Fibroblast of skin of left biceps (primary cell): Measurements from ENCODE around the gene PRRT3.
"Not testable (repeated sequence)": the region's sequence is repeated elsewhere in the genome, so short reads cannot be mapped to it uniquely, and the experiment has no call there.

ENCODE experiments used
- DNase-seq, 2 experiments: peaks; one replicate each; pipeline ENCODE4 v3.0.0-alpha.2; 2013; ENCODE audit warnings: low read depth in 2 of 2

Gene PRRT3

DNA sequence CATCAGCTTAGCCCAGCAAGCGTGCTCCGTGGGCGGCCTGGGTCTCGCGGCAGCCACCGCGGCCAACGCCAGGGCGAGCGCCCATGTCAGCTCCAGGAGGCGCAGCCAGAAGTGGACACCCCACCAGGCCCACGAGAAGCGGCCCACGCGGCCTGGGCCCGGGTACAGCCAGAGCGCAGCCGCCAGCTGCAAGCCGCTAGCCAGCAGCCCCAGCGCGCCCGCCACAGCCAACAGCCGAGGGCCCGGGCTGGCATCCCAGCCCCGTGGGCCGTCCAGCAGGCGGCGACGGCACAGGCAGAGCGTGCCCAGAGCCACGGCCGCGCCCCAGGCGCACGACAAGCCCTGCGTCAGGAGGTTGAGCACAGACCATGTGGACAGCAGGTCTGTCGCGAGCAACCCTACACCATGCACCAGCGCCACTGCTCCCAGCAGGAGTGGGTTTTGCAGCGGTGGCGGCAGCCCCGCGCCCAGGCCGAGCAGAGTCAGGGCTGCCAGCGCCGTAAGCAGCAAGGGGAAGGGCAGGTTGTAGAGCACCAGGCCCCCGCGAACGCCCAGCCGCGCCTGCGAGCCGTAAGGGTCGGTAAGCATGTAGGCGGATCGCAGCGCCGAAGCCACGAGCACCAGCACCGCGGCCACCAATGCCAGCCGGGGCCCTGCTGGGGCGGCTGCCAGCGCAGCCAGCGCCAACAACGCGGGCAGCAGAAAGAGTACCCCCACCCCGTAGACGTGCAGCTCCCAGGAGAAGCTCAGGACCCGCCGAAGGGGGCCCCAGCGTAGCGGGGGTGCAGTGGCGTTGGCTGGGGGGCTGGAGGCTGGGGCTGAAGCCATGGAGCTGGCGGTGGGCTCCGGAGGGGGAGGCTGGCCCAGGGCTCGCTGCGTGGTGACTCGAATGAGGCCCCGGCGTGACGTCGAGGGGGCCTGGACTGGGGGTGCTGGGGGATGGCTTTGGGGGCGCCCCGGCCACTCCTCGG lies 4.9 kb downstream of the PRRT3 start:
- DNase-seq, result no peak

- peak; percentile 64 to 73 for DNase-seq
Measured at GRCh38 chr3:9946112-9947024, 5.8 kb downstream of the PRRT3 start.

DNA sequence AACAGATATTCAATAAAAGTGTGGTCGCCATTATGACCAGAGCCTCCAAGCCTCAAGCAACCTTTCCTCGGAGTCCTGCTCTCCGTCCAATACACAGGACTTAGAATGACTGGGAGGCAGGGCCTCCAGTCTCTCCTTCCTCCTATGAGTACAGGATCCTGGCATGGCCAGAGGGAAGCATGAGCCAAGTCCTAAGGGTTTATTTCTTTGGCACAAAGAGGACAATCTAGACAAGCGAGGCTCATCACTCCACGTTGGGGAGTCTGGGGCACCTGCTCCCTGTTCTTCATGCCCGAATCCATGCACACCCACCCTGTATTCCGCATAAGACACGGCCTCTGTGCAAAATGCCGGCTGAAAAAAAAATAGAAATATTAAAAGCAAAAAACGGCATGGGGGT lies 6.8 kb downstream of the PRRT3 start:
- DNase-seq, result no peak

GRCh38 chr3:9944271-9944670 lies 7.9 kb downstream of the PRRT3 start:
- no peak for DNase-seq

GRCh38 chr3:9942934-9943690 lies 9.1 kb downstream of the PRRT3 start:
- no peak for DNase-seq

DNA sequence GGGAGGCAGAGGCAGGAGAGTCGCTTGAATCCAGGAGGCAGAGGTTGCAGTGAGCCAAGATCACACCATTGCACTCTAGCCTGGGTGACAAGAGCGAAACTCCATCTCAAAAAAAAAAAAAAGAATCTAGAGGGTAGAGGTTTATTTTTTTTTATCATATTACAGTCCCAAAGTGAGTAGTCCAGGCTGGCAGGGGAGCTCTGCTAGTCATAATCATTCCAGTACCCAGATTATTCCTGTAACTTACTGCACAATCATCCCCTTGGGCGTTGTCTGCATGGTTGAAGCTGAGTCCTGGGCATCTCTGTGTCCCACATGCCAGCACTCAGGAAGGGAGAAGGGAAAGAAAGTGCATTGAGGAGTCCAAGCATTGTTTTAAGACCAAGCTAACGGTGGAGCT lies 10.0 kb downstream of the PRRT3 start:
- no peak for DNase-seq

- DNase-seq, result no peak
Measured at GRCh38 chr3:9940746-9941145, 11.5 kb downstream of the PRRT3 start.

DNA sequence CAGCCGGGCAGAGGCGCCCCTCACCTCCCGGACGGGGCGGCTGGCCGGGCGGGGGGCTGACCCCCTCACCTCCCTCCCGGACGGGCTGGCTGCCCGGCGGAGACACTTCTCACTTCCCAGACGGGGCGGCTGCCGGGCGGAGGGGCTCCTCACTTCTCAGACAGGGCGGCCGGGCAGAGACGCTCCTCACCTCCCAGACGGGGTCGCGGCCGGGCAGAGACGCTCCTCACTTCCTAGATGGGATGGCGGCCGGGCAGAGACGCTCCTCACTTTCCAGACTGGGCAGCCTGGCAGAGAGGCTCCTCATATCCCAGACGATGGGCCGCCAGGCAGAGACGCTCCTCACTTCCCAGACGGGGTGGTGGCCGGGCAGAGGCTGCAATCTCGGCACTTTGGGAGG lies 12.3 kb downstream of the PRRT3 start:
- not testable (repeated sequence) for DNase-seq

- DNase-seq, result no peak
Measured at GRCh38 chr3:9938966-9939365, 13.2 kb downstream of the PRRT3 start.

GRCh38 chr3:9937486-9938238 lies 14.5 kb downstream of the PRRT3 start:
- DNase-seq, result no peak

DNA sequence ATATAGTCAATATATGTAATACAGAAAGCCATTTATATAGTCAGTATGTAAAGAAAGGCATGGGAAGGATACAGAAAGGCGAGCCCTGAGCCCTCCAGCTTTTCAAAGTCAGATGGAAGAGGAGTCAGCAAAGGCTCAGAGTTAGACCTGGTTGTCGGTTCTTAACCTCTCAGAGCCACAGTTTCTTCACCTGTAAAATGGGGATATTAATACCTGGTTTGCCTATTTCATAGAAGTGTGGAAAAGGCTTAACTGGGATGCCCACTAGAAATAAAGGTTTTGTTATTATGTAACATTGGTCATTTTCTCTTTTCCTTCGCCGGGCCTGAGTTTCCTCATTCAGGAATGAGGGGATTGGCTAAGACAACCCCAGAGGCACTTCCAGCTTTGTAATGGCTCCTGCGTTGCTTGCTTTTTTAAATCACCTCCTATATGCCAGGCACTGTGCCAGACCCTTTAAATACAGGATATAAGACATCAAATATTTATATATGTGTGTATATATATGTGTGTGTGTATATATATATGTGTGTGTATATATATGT lies 16.2 kb downstream of the PRRT3 start:
- DNase-seq, result no peak

GRCh38 chr3:9934993-9935392 lies 17.2 kb downstream of the PRRT3 start:
- no peak for DNase-seq

- no peak for DNase-seq
Measured at GRCh38 chr3:9934235-9934621, 18.0 kb downstream of the PRRT3 start.

GRCh38 chr3:9933561-9934234 lies 18.5 kb downstream of the PRRT3 start, which contains the start of gene CRELD1:
TSS of gene CRELD1 (plus strand) at chr3:9933834. CDS start at chr3:9934439, 605 bp downstream.
- DNase-seq, result peak; percentile 52 to 62

GRCh38 chr3:9932843-9933560 lies 19.2 kb downstream of the PRRT3 start:
- DNase-seq, result no peak

GRCh38 chr3:9932535-9932842 lies 19.7 kb downstream of the PRRT3 start:
- DNase-seq, result no peak

- DNase-seq, result no peak
Measured at GRCh38 chr3:9930804-9931418, 21.3 kb downstream of the PRRT3 start.

DNA sequence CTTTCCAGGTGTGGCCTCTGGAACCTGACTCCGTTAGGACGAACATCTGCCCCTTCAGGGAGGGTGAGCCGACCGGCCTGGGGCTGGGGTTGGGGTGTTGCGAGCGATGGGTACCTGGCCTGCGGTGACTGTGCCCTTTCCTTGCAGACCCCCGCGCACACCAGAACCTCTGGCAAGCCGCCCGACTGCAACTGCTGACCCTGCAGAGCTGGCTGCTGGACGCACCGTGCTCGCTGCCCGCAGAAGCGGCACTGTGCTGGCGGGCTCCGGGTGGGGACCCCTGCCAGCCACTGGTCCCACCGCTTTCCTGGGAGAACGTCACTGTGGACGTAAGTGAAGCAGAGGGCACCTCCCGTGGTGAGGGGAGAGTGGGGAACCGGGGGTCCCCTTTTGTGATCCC lies 24.1 kb downstream of the PRRT3 start:
- DNase-seq, result no peak
